IMR-90 (cell line): ENCODE results near the gene CELF5. TPM values are rescaled to one million over a fixed set of nuclear protein-coding genes. Genes with fewer than 3 reads are reported as not detected.
A peak's percentile ranks its signal among the peaks of the same experiment; 100 is the strongest.

Experiments used
- ATAC-seq: fragments of 200-7000 bp; cut with Tn5 transposase; 2 replicates; pipeline ENCODE4 v1.9.1; 2020; ENCODE audit warnings: low read depth, mild to moderate bottlenecking, moderate library complexity
- BruUV-seq: library from RNA; stranded (reverse); fragments of 400-500 nt; replicated peaks from 2 replicates; lab custom pipeline; 2021; lab: Mats Ljungman, UMichigan
- CTCF ChIA-PET: fragments of 300-600 bp; formaldehyde crosslinking; extraction: SDS; loops from one replicate; lab custom pipeline; 2021; ENCODE audit warnings: antibody characterized with exemption; lab: Yijun Ruan, JAX
- POLR2A ChIA-PET: fragments of 300-600 bp; sonication (Branson Sonifier 250); formaldehyde crosslinking; loops from one replicate; lab custom pipeline; 2022; ENCODE audit warnings: antibody characterized with exemption; ENCODE audit not compliant: unreplicated experiment; lab: Charles Lee
- DNase-seq: peaks from one replicate; pipeline ENCODE4 v3.0.0; 2013
- H2AFZ ChIP-seq: replicated peaks from 2 replicates; pipeline ENCODE3; 2013; ENCODE audit warnings: low read length, mild to moderate bottlenecking; ENCODE audit not compliant: poor library complexity
- H2AK5ac ChIP-seq: 2 replicates; pipeline ENCODE4 v1.6.1; 2013; ENCODE audit warnings: low read depth, low read length, inconsistent platforms
- H2AK9ac ChIP-seq: replicated peaks from 2 replicates; pipeline ENCODE3; 2013; ENCODE audit warnings: mild to moderate bottlenecking, low read depth, low read length, moderate library complexity; ENCODE audit not compliant: poor library complexity
- H2BK120ac ChIP-seq: 2 replicates; pipeline ENCODE4 v1.6.1; 2013; ENCODE audit warnings: low read depth, low read length, inconsistent platforms
- H2BK15ac ChIP-seq: 3 replicates; pipeline ENCODE4 v1.6.1; 2013; ENCODE audit warnings: low read depth, low read length, inconsistent platforms
- H2BK20ac ChIP-seq: 2 replicates; pipeline ENCODE4 v1.6.1; 2013; ENCODE audit warnings: low read depth, mild to moderate bottlenecking, inconsistent platforms, low read length, moderate library complexity
- H2BK5ac ChIP-seq: 2 replicates; pipeline ENCODE4 v1.6.1; 2013; ENCODE audit warnings: mild to moderate bottlenecking, low read depth, low read length, inconsistent platforms; ENCODE audit not compliant: poor library complexity, severe bottlenecking
- H3K14ac ChIP-seq: replicated peaks from 2 replicates; pipeline ENCODE4 v1.6.1; 2013; ENCODE audit warnings: low read depth, low read length, inconsistent platforms
- H3K18ac ChIP-seq: 2 replicates; pipeline ENCODE4 v1.6.1; 2013; ENCODE audit warnings: low read depth, low read length, control low read depth
- H3K23ac ChIP-seq: 2 replicates; pipeline ENCODE4 v1.6.1; 2013; ENCODE audit warnings: low read depth, low read length, inconsistent platforms
- H3K27ac ChIP-seq: 2 replicates; pipeline ENCODE4 v1.5.1; 2013; ENCODE audit warnings: mild to moderate bottlenecking, control low read depth, low read length; ENCODE audit not compliant: insufficient read depth
- H3K27me3 ChIP-seq: 2 replicates; pipeline ENCODE4 v1.6.1; 2013; ENCODE audit warnings: low read length; ENCODE audit not compliant: control insufficient read depth, insufficient read depth
- H3K36me3 ChIP-seq: 2 replicates; pipeline ENCODE4 v1.6.1; 2013; ENCODE audit warnings: low read length, mixed read lengths; ENCODE audit not compliant: control insufficient read depth, insufficient read depth
- H3K4ac ChIP-seq: 2 replicates; pipeline ENCODE4 v1.6.1; 2013; ENCODE audit warnings: low read depth, low read length, inconsistent platforms
- H3K4me1 ChIP-seq: 2 replicates; pipeline ENCODE4 v1.6.1; 2013; ENCODE audit warnings: low read length, mixed read lengths; ENCODE audit not compliant: control insufficient read depth, insufficient read depth
- H3K4me2 ChIP-seq: 2 replicates; pipeline ENCODE4 v1.6.1; 2013; ENCODE audit warnings: low read depth, mild to moderate bottlenecking, control low read depth, low read length, moderate library complexity
- H3K4me3 ChIP-seq: 2 replicates; pipeline ENCODE4 v1.5.1; 2013; ENCODE audit warnings: low read depth, mild to moderate bottlenecking, control low read depth, low read length, moderate library complexity; ENCODE audit not compliant: insufficient read depth
- H3K56ac ChIP-seq: 2 replicates; pipeline ENCODE4 v1.6.1; 2013; ENCODE audit warnings: low read length, inconsistent platforms; ENCODE audit not compliant: insufficient read depth; ENCODE audit errors: extremely low read depth
- H3K79me1 ChIP-seq, 2 experiments: 2 replicates each; pipeline ENCODE4 v1.6.1; 2013; ENCODE audit warnings: low read length in 2 of 2, inconsistent platforms in 1 of 2, low read depth in 1 of 2
- H3K9ac ChIP-seq: 2 replicates; pipeline ENCODE4 v1.6.1; 2013; ENCODE audit warnings: low read depth, low read length, control low read depth
- H3K9me1 ChIP-seq: 2 replicates; pipeline ENCODE4 v1.6.1; 2013; ENCODE audit warnings: low read length, inconsistent platforms; ENCODE audit not compliant: insufficient read depth
- H3K9me3 ChIP-seq: 2 replicates; pipeline ENCODE4 v1.6.1; 2013; ENCODE audit warnings: low read length; ENCODE audit not compliant: control insufficient read depth, insufficient read depth
- H4K20me1 ChIP-seq: 2 replicates; pipeline ENCODE4 v1.6.1; 2013; ENCODE audit warnings: low read length, inconsistent platforms; ENCODE audit not compliant: insufficient read depth
- H4K5ac ChIP-seq: 2 replicates; pipeline ENCODE4 v1.6.1; 2013; ENCODE audit warnings: mild to moderate bottlenecking, low read depth, low read length, control low read depth
- H4K8ac ChIP-seq, 2 experiments: 2 replicates each; pipeline ENCODE4 v1.6.1; 2013; ENCODE audit warnings: low read depth in 2 of 2, low read length in 2 of 2, control low read depth in 1 of 2, inconsistent platforms in 1 of 2
- H4K91ac ChIP-seq: 2 replicates; pipeline ENCODE4 v1.6.1; 2013; ENCODE audit warnings: low read depth, low read length, inconsistent platforms; ENCODE audit not compliant: insufficient read depth
- BHLHE40 ChIP-seq: fragments of 150-350 bp; IDR thresholded peaks from 2 replicates; pipeline ENCODE4 v1.6.1; 2016; ENCODE audit warnings: mild to moderate bottlenecking, low read depth, low read length
- CEBPB ChIP-seq: IDR thresholded peaks from 2 replicates; pipeline ENCODE4 v1.6.1; 2012; ENCODE audit warnings: low read depth, low read length, improper control_type of control experiment
- CHD1 ChIP-seq: IDR thresholded peaks from 2 replicates; pipeline ENCODE4 v1.6.1; 2012; ENCODE audit warnings: low read depth, low read length, improper control_type of control experiment
- CTCF ChIP-seq: conservative IDR thresholded peaks from 2 replicates; pipeline ENCODE4 v1.5.1; 2012; ENCODE audit warnings: mild to moderate bottlenecking, low read depth, low read length, improper control_type of control experiment
- ELK1 ChIP-seq: fragments of 150-350 bp; IDR thresholded peaks from 2 replicates; pipeline ENCODE4 v1.6.1; 2016; ENCODE audit warnings: low read depth, mild to moderate bottlenecking, low read length, moderate library complexity, borderline replicate concordance
- FOS ChIP-seq: fragments of 150-350 bp; IDR thresholded peaks from 2 replicates; pipeline ENCODE4 v1.6.1; 2016; ENCODE audit warnings: low read depth, low read length
- MAFK ChIP-seq: IDR thresholded peaks from 2 replicates; pipeline ENCODE4 v1.6.1; 2012; ENCODE audit warnings: low read depth, low read length, improper control_type of control experiment
- MAZ ChIP-seq: IDR thresholded peaks from 2 replicates; pipeline ENCODE4 v1.6.1; 2012; ENCODE audit warnings: low read depth, mild to moderate bottlenecking, low read length, improper control_type of control experiment, moderate library complexity, borderline replicate concordance
- MXI1 ChIP-seq: IDR thresholded peaks from 2 replicates; pipeline ENCODE4 v1.6.1; 2012; ENCODE audit warnings: low read depth, mild to moderate bottlenecking, low read length, moderate library complexity, borderline replicate concordance
- NFE2L2 ChIP-seq: fragments of 150-350 bp; IDR thresholded peaks from 2 replicates; pipeline ENCODE4 v1.6.1; 2016; ENCODE audit warnings: low read depth, mild to moderate bottlenecking, low read length
- POLR2A ChIP-seq: IDR thresholded peaks from 2 replicates; pipeline ENCODE4 v1.6.1; 2012; ENCODE audit warnings: mild to moderate bottlenecking, low read depth, low read length
- RAD21 ChIP-seq: IDR thresholded peaks from 2 replicates; pipeline ENCODE4 v1.6.1; 2012; ENCODE audit warnings: low read length, improper control_type of control experiment
- RCOR1 ChIP-seq: IDR thresholded peaks from 2 replicates; pipeline ENCODE4 v1.6.1; 2012; ENCODE audit warnings: mild to moderate bottlenecking, low read length, improper control_type of control experiment; ENCODE audit not compliant: insufficient replicate concordance
- RFX5 ChIP-seq: IDR thresholded peaks from 2 replicates; pipeline ENCODE4 v1.8.0; 2012; ENCODE audit warnings: low read depth, mild to moderate bottlenecking, low read length, moderate library complexity
- SMC3 ChIP-seq: fragments of 150-350 bp; IDR thresholded peaks from 2 replicates; pipeline ENCODE4 v1.6.1; 2016; ENCODE audit warnings: low read depth, mild to moderate bottlenecking, antibody characterized with exemption, low read length, moderate library complexity
- WGBS, 2 experiments: methylation state at CpG; one replicate each; pipeline versions ENCODE4 v1.1.5 to v1.1.7; 2013; ENCODE audit warnings: missing lambda C conversion rate in 2 of 2; ENCODE audit not compliant: insufficient read length in 1 of 2; ENCODE audit errors: extremely low coverage in 2 of 2; 5-methylcytosine and 5-hydroxymethylcytosine counted together
- dilution Hi-C: fragments of 300-500 bp; cut with HindIII; formaldehyde crosslinking; loops from one replicate; pipeline ENCODE4 v1.14.3; 2018; ENCODE audit warnings: low sequenced_read_pairs; ENCODE audit not compliant: unreplicated experiment
- in situ Hi-C: fragments of 300-500 bp; cut with MboI; formaldehyde crosslinking; loops from 3 replicates; pipeline ENCODE4 v1.14.3; 2019; ENCODE audit warnings: low sequenced_read_pairs, inconsistent platforms, mixed read lengths
- intact Hi-C: fragments of 100-400 bp; cut with micrococcal nuclease; formaldehyde crosslinking; loops from 2 replicates; pipeline ENCODE4 v1.10.0; 2022
- polyA plus RNA-seq, 3 experiments: library from polyadenylated mRNA; depleted of rRNA; stranded (reverse); fragments of >200 nt; gene quantifications; 2 replicates each; pipeline ENCODE4 v1.2.3, GENCODE V29; 2012; ENCODE audit warnings: low replicate concordance in 1 of 3
- total RNA-seq: library from RNA; depleted of rRNA; stranded (reverse); fragments of >200 nt; gene quantifications from 2 replicates; pipeline ENCODE4 v1.2.3, GENCODE V29; 2012
- TF ChIP-seq, protein P1 (sequence below): fragments of 150-350 bp; IDR thresholded peaks from 2 replicates; pipeline ENCODE4 v1.6.1; 2017; ENCODE audit warnings: mild to moderate bottlenecking, antibody characterized with exemption, low read length, low read depth

The CELF5 gene
- total and polyA plus RNA-seq, 2 of the 4 experiments (the other 2 are of a cell fraction), result 0.02 TPM; not detected in 1

- no peak overlapping the region for H4K91ac ChIP-seq
- H3K18ac ChIP-seq, result no peak overlapping the region
- H2BK20ac ChIP-seq, result no peak overlapping the region
- no peak overlapping the region for H3K4ac ChIP-seq
- CTCF ChIA-PET, result no interaction called here
- H3K9me1 ChIP-seq, result 0 out of 2 replicates have a peak, but pooled peaks cover 3% of the 10 kb centered on the region
- no peak overlapping the region for H3K4me3 ChIP-seq
- in situ Hi-C loops, result no loop called here
- no peak overlapping the region for H2AK9ac ChIP-seq
- POLR2A ChIA-PET, result no interaction called here
- H2BK120ac ChIP-seq, result no peak overlapping the region
- no TSS peak for BruUV-seq
- no peak overlapping the region for H3K4me2 ChIP-seq
- no peaks in the 10 kb centered on the region for H3K36me3 ChIP-seq
- no peak overlapping the region for H2BK15ac ChIP-seq
- WGBS, 2 experiments, result no CpG with 5 or more reads among the region's 11 CpGs
- H2AK5ac ChIP-seq, result no peak overlapping the region
- H3K14ac ChIP-seq, result no peak overlapping the region
- no peaks in the 10 kb centered on the region for H3K79me1 ChIP-seq
- H4K5ac ChIP-seq, result no peak overlapping the region
- intact Hi-C loops, result no loop called here
- no peak for ATAC-seq
- no peak overlapping the region for H4K8ac ChIP-seq
- 0 out of 2 replicates have a peak, but pooled peaks cover 2% of the 10 kb centered on the region for H3K4me1 ChIP-seq
- no peak overlapping the region for H3K9ac ChIP-seq
- H3K27me3 ChIP-seq, result peaks cover 67% of the 10 kb centered on the region
- dilution Hi-C loops, result no loop called here
- no peaks in the 10 kb centered on the region for H4K20me1 ChIP-seq
- peaks cover 6% of the 10 kb centered on the region for H3K9me3 ChIP-seq
- TF ChIP-seq FOS (no peak), CEBPB (no peak), SMC3 (no peak), MXI1 (no peak), CHD1 (no peak), CTCF (no peak), NFE2L2 (no peak), RFX5 (no peak), MAFK (no peak), MAZ (no peak), ELK1 (no peak), POLR2A (no peak), BHLHE40 (no peak), RAD21 (no peak), RCOR1 (no peak)
- TF ChIP-seq, protein P1, sequence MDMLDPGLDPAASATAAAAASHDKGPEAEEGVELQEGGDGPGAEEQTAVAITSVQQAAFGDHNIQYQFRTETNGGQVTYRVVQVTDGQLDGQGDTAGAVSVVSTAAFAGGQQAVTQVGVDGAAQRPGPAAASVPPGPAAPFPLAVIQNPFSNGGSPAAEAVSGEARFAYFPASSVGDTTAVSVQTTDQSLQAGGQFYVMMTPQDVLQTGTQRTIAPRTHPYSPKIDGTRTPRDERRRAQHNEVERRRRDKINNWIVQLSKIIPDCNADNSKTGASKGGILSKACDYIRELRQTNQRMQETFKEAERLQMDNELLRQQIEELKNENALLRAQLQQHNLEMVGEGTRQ, result no peak
- DNase-seq, result peak; percentile 45
- no peak overlapping the region for H2BK5ac ChIP-seq
- no peak overlapping the region for H3K23ac ChIP-seq
- no peak overlapping the region for H3K27ac ChIP-seq
- H2AFZ ChIP-seq, result no peak overlapping the region
- H3K56ac ChIP-seq, result no peak overlapping the region
These were observed 46.4 kb downstream of the CELF5 start for GRCh38 chr19:3270902-3271301.
